ENCODE measurements around the gene RAP2A. TPM values are rescaled to one million over a fixed set of nuclear protein-coding genes. Genes with fewer than 3 reads are reported as not detected.

RAP2A gene
- total RNA-seq, 1 experiment from 2014 or later: 15.2 TPM

DNA sequence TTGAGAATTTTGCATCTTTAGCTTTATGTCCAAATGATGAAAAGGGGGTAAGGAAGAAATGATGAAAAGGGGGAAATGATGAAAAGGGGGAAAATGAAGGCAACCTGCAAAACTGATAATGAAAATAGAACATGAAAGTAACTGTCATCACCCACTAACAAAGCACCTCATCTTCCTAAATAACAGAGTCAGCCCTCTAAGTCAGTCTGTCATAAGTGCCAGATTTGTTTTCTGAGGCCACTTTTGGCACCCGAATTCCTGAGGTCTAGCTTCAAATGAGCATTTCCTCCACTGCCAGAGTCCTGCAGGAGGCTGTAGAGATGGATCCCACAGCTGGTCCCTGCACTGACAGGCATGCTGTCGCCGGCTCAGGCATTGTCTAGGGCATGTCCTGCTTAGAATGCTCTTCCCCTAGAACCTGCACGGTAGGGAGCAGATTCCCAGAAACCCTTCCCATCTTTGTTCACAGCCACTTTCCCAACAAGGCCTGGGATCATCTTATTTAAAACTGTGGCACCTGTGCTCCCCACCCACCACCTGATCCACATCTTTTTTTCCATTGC is 25.3 kb downstream of the RAP2A start:
- Histone ChIP-seq H3K27ac (ENCODE audit: low read length) (no peak overlapping the region), H3K36me3 (ENCODE audit: low read depth, low read length) (no peaks in the 10 kb centered on the region), H3K27me3 (ENCODE audit: low read length) (no peaks in the 10 kb centered on the region), H4K20me1 (ENCODE audit: low read length) (no peaks in the 10 kb centered on the region), H3F3A (ENCODE audit: low read length, unreplicated experiment) (no peaks in the 10 kb centered on the region), H3K4me2 (ENCODE audit: low read length) (no peak overlapping the region), H3K4me1 (ENCODE audit: insufficient read depth, low read length) (no peaks in the 10 kb centered on the region), H3K9ac (ENCODE audit: low read length) (no peak overlapping the region), H3K9me2 (replicated peaks; ENCODE audit: low read length) (no peaks in the 10 kb centered on the region), H3K9me3 (ENCODE audit: low read length) (no peaks in the 10 kb centered on the region), H3K79me2 (ENCODE audit: low read length) (0 out of 2 replicates have a peak, but pooled peaks cover 3% of the 10 kb centered on the region), H2AFZ (ENCODE audit: low read length) (no peak overlapping the region), H3K4me3 (ENCODE audit: low read length) (no peak overlapping the region)
- BruUV-seq (replicated peaks): no TSS peak
- POLR2A ChIA-PET (ENCODE audit: unreplicated experiment): no interaction called here
- CTCF ChIA-PET: no interaction called here
- intact Hi-C loops (cut with micrococcal nuclease): no loop called here
- TF ChIP-seq EZH2phosphoT487 (IDR thresholded peaks at IDR 0.05; ENCODE audit: borderline replicate concordance, low read length) (no peak), EZH2 (IDR thresholded peaks at IDR 0.05; ENCODE audit: low read length, unreplicated experiment) (no peak)
- TF ChIP-seq, protein P1, sequence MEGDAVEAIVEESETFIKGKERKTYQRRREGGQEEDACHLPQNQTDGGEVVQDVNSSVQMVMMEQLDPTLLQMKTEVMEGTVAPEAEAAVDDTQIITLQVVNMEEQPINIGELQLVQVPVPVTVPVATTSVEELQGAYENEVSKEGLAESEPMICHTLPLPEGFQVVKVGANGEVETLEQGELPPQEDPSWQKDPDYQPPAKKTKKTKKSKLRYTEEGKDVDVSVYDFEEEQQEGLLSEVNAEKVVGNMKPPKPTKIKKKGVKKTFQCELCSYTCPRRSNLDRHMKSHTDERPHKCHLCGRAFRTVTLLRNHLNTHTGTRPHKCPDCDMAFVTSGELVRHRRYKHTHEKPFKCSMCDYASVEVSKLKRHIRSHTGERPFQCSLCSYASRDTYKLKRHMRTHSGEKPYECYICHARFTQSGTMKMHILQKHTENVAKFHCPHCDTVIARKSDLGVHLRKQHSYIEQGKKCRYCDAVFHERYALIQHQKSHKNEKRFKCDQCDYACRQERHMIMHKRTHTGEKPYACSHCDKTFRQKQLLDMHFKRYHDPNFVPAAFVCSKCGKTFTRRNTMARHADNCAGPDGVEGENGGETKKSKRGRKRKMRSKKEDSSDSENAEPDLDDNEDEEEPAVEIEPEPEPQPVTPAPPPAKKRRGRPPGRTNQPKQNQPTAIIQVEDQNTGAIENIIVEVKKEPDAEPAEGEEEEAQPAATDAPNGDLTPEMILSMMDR (conservative IDR thresholded peaks at IDR 0.05; ENCODE audit: low read depth, low read length): no peak
- no peak for DNase-seq
- ATAC-seq: no peak

DNA sequence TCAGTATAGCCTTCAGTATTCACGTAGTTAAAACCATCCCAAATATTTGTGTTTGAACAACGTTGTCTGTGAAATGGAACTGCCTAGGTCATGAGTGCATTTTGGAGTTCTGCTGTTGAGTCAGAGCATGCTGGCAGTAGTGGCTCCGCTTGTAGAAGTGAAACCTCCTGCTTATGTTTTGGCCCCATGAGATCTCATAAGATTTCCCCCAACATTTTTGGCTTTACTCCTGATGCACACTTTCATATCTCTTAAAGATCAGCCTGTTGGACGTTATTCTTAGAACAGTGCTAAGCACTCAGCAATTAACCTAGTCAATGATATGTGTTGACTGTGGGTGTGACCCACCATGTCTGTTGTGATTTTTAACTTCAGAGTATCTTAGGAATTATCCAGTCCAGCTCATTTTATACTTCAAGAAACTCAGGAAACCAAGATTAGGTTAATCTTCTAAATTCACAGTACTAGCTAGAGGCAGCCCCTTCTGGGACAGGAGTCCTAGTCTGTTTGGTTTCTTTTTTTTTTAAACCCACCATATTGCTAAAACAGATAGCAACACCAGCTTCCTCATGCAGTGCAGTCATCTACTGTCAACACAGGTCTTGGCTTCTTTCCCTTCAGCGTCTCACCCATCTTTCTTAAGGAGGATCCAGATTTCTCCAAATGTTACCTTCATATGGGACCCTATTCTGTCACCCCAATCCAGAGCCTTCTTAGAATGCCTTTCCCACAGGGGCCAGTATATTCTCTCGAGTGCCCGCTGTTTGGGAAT is 26.2 kb downstream of the RAP2A start:
- Histone ChIP-seq H3K4me2 (ENCODE audit: low read length) (no peak overlapping the region), H3K27me3 (ENCODE audit: low read length) (no peaks in the 10 kb centered on the region), H3K27ac (ENCODE audit: low read length) (no peak overlapping the region), H2AFZ (ENCODE audit: low read length) (no peak overlapping the region), H3K9ac (ENCODE audit: low read length) (no peak overlapping the region), H3K9me2 (replicated peaks; ENCODE audit: low read length) (no peaks in the 10 kb centered on the region), H3K4me3 (ENCODE audit: low read length) (no peak overlapping the region), H3K79me2 (ENCODE audit: low read length) (no peaks in the 10 kb centered on the region), H4K20me1 (ENCODE audit: low read length) (no peaks in the 10 kb centered on the region), H3K36me3 (ENCODE audit: low read depth, low read length) (no peaks in the 10 kb centered on the region), H3K4me1 (ENCODE audit: insufficient read depth, low read length) (no peaks in the 10 kb centered on the region), H3F3A (ENCODE audit: low read length, unreplicated experiment) (no peaks in the 10 kb centered on the region), H3K9me3 (ENCODE audit: low read length) (no peaks in the 10 kb centered on the region)
- intact Hi-C loops (cut with micrococcal nuclease): no loop called here
- no TSS peak for BruUV-seq (replicated peaks)
- TF ChIP-seq, protein P1 (conservative IDR thresholded peaks at IDR 0.05; ENCODE audit: low read depth, low read length): no peak
- TF ChIP-seq EZH2 (IDR thresholded peaks at IDR 0.05; ENCODE audit: low read length, unreplicated experiment): no peak
- TF ChIP-seq EZH2phosphoT487 (IDR thresholded peaks at IDR 0.05; ENCODE audit: borderline replicate concordance, low read length): no peak
- DNase-seq (no peak), ATAC-seq (no peak)
- POLR2A ChIA-PET (ENCODE audit: unreplicated experiment): no interaction called here
- CTCF ChIA-PET: no interaction called here

DNA sequence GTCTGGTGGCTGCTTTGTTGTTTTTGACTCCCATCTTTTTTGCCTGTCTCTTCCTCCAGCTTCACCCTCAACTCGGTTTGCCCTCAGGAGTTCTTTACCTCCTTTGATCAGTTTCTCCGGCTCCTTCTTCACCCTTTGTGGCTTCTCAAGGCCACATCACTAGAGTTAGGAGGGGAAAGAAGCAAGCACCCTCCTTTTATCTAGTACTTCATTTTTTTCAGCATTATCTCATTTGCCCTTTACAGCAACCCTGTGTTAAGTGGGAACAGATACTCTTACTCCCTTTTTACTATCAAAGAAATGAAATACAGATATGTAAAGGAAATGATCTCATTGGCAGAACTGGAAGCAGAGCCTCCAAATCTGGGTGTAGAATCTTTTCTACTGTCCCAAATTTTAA is 26.9 kb downstream of the RAP2A start:
- Histone ChIP-seq H3K9ac (ENCODE audit: low read length) (no peak overlapping the region), H3F3A (ENCODE audit: low read length, unreplicated experiment) (no peaks in the 10 kb centered on the region), H3K27me3 (ENCODE audit: low read length) (no peaks in the 10 kb centered on the region), H3K4me2 (ENCODE audit: low read length) (no peak overlapping the region), H4K20me1 (ENCODE audit: low read length) (no peaks in the 10 kb centered on the region), H3K4me3 (ENCODE audit: low read length) (no peak overlapping the region), H3K4me1 (ENCODE audit: insufficient read depth, low read length) (no peaks in the 10 kb centered on the region), H3K79me2 (ENCODE audit: low read length) (no peaks in the 10 kb centered on the region), H3K9me2 (replicated peaks; ENCODE audit: low read length) (no peaks in the 10 kb centered on the region), H3K9me3 (ENCODE audit: low read length) (no peaks in the 10 kb centered on the region), H3K27ac (ENCODE audit: low read length) (no peak overlapping the region), H3K36me3 (ENCODE audit: low read depth, low read length) (no peaks in the 10 kb centered on the region), H2AFZ (ENCODE audit: low read length) (no peak overlapping the region)
- TF ChIP-seq EZH2phosphoT487 (IDR thresholded peaks at IDR 0.05; ENCODE audit: borderline replicate concordance, low read length) (no peak), EZH2 (IDR thresholded peaks at IDR 0.05; ENCODE audit: low read length, unreplicated experiment) (no peak)
- TF ChIP-seq, protein P1 (conservative IDR thresholded peaks at IDR 0.05; ENCODE audit: low read depth, low read length): no peak
- ATAC-seq: no peak
- no TSS peak for BruUV-seq (replicated peaks)
- CTCF ChIA-PET: no interaction called here
- no peak for DNase-seq
- intact Hi-C loops (cut with micrococcal nuclease): no loop called here
- POLR2A ChIA-PET (ENCODE audit: unreplicated experiment): no interaction called here
